ENCODE results near the gene MIPOL1.

DNA sequence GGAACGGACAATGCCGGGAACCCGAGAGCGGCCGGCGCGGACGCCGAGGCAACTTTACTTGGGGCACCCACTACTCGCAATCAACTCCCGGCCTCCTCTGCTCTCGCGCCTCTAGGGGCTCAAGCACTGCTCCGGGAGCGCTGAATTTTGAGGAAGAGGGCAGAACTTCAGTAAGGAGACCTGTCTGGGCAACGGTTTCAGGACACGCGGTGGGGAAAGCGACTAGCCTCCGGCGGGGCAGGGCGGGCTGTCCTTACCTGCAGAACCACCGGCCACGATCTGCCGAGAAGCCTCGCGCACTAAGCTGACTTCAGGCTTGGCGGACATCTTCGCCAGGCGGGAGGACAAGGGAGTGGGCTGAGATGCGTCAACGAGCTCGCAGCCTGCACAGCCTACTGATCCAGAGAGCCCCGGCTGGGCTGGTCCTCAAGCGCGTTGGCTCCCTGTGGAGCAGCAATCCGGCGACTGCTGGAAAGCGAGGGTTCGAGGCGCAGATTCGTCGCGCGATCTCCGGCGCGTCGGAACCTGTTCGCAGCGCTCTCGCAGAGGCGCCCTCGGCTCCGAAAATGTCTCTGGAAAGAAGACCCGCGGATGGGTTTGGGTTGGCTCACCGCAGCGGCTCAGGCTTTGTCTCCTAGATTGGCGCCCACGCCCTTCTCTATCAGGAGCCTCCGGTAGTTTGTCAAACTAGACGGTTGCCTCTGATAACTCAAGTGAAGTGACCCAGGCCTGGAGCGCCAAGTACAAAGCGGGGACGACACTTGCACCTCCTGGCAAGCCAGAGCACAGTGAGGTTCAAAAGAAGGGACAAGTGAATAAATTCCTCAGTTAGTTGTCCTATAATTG is 25.5 kb upstream of the MIPOL1 start, which contains the start of gene SLC25A21:
- TF ChIP-seq, protein P1, sequence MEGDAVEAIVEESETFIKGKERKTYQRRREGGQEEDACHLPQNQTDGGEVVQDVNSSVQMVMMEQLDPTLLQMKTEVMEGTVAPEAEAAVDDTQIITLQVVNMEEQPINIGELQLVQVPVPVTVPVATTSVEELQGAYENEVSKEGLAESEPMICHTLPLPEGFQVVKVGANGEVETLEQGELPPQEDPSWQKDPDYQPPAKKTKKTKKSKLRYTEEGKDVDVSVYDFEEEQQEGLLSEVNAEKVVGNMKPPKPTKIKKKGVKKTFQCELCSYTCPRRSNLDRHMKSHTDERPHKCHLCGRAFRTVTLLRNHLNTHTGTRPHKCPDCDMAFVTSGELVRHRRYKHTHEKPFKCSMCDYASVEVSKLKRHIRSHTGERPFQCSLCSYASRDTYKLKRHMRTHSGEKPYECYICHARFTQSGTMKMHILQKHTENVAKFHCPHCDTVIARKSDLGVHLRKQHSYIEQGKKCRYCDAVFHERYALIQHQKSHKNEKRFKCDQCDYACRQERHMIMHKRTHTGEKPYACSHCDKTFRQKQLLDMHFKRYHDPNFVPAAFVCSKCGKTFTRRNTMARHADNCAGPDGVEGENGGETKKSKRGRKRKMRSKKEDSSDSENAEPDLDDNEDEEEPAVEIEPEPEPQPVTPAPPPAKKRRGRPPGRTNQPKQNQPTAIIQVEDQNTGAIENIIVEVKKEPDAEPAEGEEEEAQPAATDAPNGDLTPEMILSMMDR (conservative IDR thresholded peaks at IDR 0.05; ENCODE audit: low read length): no peak
- TF ChIP-seq EZH2phosphoT487 (IDR thresholded peaks at IDR 0.05; ENCODE audit: borderline replicate concordance, low read depth, low read length): no peak
